ENCODE measurements around the gene THSD1.

DNA sequence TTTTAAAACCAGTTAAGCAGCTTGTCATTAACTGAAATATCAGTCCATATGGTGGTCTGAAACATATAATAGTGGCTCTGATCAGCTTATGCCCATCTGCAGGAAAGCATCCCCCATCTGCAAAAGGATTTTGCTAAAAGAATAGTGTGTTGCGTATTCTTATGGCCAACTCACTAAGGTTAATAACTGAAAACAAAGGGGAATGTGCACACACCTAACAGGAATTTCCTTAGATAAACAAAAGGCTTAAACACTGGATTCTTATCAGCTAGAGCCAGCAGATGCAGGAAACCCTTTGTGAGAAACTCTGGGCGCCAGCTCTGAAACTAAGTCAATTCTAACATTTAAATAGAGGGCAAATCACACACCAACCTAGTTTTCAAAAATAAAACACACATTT is 22.3 kb upstream of the THSD1 start:
- TF ChIP-seq CTCF (IDR thresholded peaks at IDR 0.05; ENCODE audit: poor library complexity, severe bottlenecking) (no peak), EZH2 (IDR thresholded peaks at IDR 0.05; ENCODE audit: borderline replicate concordance, insufficient read depth, low read length, poor library complexity, severe bottlenecking) (no peak), RAD21 (conservative IDR thresholded peaks at IDR 0.05) (no peak)
- TF ChIP-seq, protein P1, sequence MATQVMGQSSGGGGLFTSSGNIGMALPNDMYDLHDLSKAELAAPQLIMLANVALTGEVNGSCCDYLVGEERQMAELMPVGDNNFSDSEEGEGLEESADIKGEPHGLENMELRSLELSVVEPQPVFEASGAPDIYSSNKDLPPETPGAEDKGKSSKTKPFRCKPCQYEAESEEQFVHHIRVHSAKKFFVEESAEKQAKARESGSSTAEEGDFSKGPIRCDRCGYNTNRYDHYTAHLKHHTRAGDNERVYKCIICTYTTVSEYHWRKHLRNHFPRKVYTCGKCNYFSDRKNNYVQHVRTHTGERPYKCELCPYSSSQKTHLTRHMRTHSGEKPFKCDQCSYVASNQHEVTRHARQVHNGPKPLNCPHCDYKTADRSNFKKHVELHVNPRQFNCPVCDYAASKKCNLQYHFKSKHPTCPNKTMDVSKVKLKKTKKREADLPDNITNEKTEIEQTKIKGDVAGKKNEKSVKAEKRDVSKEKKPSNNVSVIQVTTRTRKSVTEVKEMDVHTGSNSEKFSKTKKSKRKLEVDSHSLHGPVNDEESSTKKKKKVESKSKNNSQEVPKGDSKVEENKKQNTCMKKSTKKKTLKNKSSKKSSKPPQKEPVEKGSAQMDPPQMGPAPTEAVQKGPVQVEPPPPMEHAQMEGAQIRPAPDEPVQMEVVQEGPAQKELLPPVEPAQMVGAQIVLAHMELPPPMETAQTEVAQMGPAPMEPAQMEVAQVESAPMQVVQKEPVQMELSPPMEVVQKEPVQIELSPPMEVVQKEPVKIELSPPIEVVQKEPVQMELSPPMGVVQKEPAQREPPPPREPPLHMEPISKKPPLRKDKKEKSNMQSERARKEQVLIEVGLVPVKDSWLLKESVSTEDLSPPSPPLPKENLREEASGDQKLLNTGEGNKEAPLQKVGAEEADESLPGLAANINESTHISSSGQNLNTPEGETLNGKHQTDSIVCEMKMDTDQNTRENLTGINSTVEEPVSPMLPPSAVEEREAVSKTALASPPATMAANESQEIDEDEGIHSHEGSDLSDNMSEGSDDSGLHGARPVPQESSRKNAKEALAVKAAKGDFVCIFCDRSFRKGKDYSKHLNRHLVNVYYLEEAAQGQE (IDR thresholded peaks at IDR 0.05; ENCODE audit: borderline replicate concordance) = no peak

Measured in neural cell (in vitro differentiated cells).